CD4-positive, alpha-beta T cell treated with Interleukin-15 for 1 hour (primary cell): ENCODE measurements around the gene MYPOP.
"Not testable (repeated sequence)": the region's sequence is repeated elsewhere in the genome, so short reads cannot be mapped to it uniquely, and the experiment has no call there.

Source experiments
- DNase-seq: peaks from one replicate; pipeline ENCODE4 v3.0.0-alpha.2; 2020

Gene MYPOP

GRCh38 chr19:45905011-45905410 is 2.6 kb upstream of the MYPOP start:
- no peak for DNase-seq

DNA sequence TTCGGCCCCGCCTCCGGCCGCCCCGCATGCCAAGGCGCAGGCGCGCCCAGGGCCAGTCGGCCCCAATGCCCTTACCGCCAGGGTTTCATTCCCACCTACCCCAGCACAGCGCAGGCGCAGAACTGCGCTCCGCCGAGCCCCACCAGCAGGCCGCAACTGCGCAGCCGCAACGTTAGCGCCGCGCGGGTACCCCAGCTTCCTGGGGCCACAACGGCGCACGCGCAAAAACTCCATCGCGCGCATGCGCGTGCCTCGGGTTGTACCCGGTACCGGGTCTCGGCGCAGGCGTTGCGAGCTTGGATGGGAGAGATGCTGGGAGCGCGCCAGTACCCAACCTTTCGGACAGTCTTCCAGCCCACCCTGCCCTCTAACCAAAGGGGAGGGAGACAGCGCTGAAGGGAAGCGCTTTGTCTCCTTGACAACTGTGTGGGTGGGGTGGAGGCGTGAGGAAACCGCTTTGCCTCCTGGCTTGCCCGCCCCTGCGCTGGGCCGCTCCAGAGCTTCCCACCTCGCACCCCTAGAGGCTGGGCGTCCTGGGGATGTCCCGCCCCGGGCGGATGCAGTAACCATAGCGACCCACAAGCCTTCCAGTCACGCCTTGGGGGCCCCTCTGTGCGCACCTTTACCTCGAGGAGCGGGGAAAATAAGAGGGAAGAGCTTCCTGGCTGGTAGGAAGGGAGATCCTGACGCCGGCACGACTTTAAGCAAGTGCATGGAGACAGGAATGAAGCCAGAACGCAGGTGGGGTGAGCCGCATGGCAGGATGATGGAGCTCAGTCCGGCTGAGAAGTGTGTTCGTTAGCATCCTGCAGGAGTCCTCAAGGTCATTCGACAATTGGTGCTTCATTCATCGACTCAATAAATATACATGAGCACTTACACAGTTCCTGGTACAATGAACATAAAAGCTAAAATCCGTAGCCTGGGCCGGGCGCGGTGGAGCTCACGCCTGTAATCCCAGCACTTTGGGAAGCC is 525 bp upstream of the MYPOP start:
- peak; percentile 99 for DNase-seq

DNA sequence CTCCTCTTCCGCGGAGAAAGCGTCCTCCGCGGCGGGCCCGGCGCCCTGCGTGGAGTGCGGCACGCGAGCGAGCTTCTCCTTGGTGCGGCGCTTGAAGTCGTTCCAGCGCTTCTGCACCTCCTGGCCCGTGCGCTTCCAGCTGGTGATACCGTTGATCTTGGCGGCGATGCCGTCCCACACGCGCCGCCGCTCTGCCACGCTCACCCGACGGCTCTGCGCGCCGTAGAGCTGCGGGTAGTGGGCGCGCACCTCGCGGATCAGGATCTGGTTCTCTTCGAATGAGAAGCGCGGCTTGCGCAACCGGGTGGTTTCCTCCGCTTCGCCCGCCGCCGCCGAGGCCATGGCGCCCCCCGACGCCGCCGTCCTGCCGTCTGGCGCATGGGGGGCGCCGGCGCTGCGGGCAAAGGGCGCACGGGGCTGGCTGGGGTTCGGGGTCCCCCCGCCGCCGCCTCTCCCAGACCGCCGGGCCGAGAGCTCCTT is 941 bp downstream of the MYPOP start:
- DNase-seq: peak; percentile 42

DNA sequence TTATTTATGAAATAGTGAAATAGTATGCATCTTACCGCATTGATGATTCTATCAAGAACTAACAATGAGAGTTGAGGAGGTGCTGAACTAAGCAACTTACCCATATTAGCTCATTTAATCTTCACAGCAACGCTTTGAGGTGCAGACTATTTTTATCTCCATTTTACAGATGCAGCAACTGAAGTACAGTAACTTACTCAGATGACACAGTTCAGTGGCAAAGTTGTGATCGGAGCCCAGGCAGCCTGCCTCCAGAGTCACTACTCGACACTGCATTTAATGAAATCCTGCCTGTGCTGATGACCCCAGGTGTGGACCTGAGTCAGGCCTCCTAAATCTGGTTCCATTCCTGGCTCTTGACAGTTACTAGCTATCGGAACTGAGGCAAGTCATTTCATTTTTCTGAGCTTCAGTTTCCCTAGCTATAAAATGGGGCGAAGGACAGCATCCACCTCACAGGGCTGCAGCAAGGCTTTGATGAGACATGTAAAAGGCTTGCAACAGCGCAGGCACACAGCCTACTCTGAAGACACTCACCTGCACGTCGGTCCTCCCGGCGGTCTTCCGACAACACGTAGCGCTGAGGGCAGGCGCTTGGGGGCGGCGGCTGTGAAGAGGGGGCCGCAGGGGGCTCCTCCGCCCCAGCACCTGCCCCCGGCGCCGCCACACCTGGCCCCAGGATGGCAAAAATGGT is 1.5 kb downstream of the MYPOP start:
- DNase-seq: no peak

DNA sequence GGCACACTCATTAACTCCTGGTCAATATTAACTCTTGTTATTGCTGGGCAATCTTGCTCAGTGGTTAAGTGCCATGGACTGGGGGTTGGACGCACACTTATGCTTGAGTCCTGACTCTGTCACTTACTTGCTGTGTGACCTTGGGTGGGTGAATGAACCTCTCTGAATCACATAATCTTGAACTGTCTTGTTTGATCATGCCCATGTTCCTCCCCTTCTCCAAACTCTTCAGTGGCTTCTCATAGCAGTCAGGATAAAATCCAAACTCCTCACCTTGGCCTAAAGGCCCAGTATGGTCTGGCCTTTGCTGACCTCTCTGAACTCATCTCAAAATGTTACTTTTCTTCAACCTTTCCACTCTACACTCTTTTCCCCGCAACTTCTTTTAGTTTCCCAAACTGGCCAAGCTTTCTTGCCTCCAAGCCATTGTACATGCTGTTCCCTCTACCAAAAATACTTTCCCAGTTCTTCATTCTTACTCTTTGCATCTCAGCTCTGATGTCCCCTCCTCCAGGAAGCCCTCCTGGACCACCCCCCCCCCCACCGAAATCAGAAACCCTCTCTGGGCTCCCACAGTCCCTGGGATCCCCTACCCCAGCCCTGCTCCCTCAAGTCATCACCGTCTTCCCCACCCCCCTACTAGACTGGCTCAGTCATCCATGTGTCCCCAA is 2.4 kb downstream of the MYPOP start:
- DNase-seq: no peak

DNA sequence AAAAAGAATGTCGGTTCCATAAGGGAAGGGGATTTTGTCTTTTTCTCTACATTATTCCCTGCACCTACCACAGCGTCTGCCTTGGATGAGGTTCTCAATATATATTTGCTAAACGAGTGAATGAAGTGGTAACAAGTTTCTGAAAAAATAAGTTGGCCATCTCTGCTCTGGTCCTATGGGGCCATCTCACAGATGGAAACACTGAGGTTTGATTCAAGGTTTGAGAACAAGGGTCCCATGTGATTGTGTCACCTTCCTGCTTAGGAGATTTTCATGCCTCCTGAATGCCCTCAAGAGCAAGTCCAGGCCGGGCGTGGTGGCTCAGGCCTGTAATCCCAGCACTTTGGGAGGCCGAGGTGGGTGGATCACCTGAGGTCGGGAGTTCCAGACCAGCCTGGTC is 3.2 kb downstream of the MYPOP start:
- DNase-seq: no peak

GRCh38 chr19:45897261-45897812 is 5.1 kb downstream of the MYPOP start:
- no peak for DNase-seq

- DNase-seq: not testable (repeated sequence)
These were observed 6.3 kb downstream of the MYPOP start for GRCh38 chr19:45895983-45896599.

GRCh38 chr19:45895519-45895972 is 6.9 kb downstream of the MYPOP start:
- no peak for DNase-seq

DNA sequence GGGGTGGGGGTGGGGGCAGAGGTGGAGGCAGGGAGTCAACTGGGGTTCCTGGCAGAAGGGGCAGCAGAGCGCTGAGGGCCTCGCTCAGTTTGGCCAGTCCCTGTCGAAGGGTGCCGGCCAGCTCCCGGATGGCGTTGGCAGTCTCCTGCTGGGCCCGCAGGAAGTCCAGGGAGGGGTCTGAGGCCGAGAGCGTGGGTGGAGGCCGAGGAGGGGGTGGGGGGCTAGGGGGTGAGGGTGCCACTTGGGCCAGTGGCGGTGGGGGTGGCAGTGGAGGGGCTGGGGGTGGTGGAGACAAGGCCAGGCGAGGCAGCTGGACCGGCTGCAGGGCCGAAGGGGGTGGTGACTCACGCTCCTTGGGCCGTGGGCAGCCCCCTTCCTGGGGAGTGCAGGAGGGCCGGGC is 11.5 kb downstream of the MYPOP start:
- no peak for DNase-seq

DNA sequence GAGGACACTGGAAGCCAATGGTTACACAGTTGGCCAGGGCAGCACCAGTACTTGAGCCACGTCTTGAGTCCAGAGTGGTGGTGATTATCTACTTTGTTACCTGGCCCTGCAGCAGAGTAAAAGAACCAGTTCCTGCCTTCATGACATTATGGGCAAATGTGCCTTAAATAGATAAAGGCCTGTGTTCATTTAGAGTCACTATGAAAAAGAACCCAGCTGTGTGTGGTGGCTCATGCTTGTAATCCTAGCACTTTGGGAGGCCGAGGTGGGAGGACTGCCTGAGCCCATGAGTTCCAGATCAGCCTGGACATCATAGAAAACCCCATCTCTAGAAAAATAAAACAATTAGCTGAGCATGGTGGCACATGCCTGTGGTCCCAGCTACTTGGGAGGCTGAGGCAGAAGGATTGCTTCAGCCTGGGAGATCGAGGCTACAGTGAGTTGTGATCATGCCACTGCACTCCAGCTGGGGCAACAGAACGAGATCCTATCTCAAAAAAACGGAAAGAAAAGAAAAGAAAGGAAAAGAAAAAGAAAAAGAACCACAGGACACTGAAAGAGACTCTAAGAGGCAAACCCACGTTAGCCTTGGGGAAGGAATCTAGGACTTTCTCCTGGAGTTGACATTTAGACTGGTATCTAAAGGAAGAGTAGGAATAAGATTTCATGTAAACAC is 13.1 kb downstream of the MYPOP start:
- DNase-seq: no peak

DNA sequence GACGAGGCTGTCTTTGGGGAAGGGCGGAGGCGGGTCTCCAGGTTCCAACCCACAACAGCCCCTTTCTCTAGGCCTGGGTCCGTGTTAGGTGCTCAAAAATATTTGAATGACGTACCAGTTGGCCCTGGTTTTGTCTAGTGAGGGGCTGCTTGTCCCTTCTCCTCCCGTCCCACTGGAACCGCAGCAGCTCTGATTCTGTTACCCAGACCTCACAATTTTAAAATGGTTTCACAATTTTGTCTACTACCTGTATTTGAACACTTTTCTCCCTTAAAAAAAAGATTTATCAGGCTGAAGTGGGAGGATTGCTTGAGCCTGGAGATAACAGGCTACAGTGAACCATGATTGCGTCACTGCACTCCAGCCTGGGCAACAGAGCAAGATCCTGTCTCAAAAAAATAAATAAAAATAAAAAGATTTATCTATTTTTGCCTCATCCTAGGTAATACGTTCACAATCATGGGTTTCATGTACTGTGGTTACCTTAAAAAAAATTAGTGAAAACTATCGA is 15.2 kb downstream of the MYPOP start:
- no peak for DNase-seq

DNA sequence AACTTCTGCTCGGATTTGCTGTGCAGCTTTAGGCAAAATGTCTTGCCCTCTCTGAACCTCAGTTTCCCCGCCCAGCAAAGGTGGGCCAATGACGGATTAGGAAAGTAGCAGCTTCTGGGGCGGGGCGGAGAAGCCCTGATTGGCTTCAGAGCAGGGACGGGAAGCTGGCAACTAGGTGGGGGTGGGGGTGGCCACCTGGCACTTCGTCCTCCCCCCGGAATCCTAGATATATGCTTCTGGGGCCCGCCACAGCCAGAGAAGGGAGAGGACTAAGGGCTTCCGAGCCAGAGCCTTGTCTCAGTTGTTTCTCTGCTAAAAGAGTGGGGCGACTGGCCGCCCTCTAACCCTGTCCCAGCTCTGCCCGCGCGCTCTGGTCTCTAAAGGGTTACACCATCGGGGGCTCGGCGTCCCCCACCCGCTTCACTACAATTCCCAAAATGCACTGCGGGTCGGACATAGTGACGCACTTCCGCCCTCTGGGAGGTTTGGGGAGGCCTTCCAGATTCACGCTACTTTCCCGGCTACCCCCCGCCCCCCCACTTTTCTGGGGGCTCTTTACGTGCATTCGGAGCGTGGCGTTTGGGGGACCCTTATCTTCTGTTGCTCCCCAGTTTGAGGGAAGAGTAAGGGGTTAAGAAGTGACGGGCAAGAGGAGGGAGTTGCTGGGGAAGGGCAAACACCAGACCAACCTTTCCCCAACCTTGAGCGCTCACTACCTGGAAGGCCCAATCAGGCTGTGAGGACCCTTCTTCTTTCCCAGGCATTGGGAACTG is 15.8 kb downstream of the MYPOP start:
- DNase-seq: peak; percentile 90

DNA sequence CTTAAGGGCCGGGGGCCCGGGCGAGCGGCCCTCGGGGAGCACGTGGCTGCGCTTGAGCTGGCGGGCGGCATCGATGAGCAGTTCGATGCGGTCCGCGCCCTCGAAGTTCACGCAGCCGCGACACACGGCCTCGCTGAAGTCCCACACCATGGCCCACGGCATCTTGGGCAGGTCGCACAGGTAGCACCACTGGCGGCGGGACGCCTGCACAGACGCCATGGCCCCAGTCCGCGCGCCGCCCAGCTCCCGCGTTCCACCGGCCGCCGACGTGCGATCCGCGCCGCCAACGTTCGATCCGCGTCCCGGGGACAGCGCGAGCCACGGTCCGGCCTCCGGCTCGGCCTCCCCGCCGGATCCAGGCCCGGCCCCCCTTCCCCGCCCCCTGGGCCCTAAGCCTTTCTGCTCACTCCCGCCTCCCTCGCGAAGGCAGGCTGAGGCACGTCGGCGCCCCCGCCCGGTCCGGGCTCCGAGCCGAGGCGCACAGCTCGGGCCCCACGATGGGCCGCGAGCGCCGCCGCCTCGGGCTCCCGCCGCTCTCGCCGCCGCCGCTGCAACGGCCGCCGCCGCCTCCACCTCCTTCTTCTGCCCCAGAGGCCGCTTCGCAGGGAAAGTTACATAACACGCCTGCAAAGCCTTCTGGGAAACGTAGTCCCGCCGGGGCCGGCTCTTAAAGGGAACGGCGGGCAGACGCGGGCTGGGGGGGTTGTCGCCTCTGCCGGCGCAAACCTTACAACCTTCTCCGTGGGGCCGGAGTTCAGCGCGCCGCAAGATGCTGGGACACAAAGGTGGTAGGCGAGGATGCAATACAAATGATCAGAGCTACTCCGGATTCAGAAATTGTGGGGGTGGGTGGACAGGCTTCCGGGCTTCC is 16.6 kb downstream of the MYPOP start, which contains the start of gene IRF2BP1:
Gene IRF2BP1 (minus strand): TSS at position 586 of the 871 bp plus-strand sequence. CDS start 367 bp downstream, at position 219.
- DNase-seq: peak; percentile 91

- no peak for DNase-seq
These were observed 17.5 kb downstream of the MYPOP start for GRCh38 chr19:45884682-45885555.

DNA sequence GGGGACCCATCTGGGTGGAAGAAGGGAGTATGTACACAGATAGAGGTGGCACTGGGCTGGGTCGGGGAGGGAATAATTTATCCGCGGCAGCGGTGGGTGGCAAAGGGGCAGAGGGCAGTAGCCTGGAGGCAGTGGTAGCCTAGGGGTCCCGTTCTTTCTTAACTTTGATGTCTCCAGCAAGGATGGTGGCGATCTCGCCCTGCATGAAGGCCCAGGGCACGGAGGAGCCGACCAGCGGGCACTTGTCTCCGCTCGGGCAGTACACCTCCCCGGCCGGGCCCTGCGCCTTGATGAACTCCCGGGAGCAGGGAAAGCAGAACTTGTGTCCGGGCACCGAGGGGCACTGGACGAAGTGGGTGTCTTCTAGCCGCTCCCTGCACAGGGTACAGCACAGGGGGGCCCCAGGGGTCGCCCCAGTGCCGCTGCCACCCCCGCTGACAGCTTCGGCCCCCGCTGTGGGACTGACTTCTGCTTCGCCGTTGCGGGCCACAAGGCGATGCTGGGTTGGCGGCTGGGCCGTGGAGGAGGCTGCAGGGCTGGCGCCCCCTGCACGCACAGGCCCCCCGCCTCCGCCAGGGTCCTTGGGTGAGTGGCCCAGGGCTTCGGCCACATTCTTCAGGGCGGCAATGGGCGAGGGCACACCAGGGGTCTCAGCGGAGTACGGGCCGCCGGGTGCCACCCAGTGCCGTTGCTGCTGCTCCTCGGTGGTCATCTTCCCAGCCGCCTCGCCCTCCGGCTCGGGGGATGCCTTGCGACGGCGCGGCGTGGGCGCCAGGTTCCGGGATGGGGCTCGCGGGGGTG is 18.3 kb downstream of the MYPOP start:
- no peak for DNase-seq

DNA sequence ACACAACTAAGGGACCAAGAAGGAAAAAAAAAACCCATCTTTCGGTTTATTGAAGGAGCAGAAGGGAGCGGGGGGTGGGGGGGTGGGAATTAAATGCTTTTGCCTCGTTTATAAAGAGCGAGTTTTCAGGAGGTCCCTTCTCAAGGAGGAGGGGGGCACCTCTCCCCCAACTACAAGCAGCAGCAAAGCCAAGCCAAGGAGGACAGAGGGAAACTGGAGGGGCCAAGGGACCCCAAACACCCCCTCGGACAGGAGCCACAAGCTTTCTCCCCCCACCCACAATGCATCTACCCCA is 18.9 kb downstream of the MYPOP start:
- no peak for DNase-seq
